Choroid plexus epithelial cell (primary cell): ENCODE results near the gene CDKN2B-AS1.

Experiments
- DNase-seq: peaks from one replicate; pipeline ENCODE4 v3.0.0-alpha.2; 2010; ENCODE audit warnings: low read depth
- H3K4me3 ChIP-seq: 2 replicates; pipeline ENCODE4 v1.5.1; 2011; ENCODE audit warnings: low read depth, mild to moderate bottlenecking, control low read depth, low read length, moderate library complexity
- TF ChIP-seq, protein P1 (sequence below): conservative IDR thresholded peaks from 2 replicates; pipeline ENCODE4 v1.5.1; 2011; ENCODE audit warnings: low read depth, mild to moderate bottlenecking, control low read depth, inconsistent platforms, low read length, moderate library complexity

The CDKN2B-AS1 gene

DNA sequence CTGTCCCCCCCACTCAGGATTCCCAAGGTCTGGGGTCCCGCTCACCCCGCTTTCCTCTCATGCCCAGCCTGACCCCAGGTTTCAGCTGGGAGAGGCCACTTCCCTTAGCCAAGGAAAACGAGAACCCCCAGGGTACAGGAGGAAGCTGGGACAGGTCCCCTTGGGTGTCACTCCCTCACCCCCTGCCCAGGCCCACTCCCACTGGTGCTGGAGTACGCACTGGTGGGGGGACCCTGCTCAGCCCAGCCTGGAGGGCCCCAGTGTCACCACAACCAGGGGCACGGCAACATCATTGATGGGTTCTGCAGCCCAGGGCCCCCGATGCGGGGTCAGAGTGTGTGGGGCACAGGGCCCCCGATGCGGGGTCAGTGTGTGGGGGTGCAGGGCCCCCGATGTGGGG, 159.5 kb downstream of the CDKN2B-AS1 start:
- no peak overlapping the region for H3K4me3 ChIP-seq
- DNase-seq = no peak
- TF ChIP-seq, protein P1, sequence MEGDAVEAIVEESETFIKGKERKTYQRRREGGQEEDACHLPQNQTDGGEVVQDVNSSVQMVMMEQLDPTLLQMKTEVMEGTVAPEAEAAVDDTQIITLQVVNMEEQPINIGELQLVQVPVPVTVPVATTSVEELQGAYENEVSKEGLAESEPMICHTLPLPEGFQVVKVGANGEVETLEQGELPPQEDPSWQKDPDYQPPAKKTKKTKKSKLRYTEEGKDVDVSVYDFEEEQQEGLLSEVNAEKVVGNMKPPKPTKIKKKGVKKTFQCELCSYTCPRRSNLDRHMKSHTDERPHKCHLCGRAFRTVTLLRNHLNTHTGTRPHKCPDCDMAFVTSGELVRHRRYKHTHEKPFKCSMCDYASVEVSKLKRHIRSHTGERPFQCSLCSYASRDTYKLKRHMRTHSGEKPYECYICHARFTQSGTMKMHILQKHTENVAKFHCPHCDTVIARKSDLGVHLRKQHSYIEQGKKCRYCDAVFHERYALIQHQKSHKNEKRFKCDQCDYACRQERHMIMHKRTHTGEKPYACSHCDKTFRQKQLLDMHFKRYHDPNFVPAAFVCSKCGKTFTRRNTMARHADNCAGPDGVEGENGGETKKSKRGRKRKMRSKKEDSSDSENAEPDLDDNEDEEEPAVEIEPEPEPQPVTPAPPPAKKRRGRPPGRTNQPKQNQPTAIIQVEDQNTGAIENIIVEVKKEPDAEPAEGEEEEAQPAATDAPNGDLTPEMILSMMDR = no peak

DNA sequence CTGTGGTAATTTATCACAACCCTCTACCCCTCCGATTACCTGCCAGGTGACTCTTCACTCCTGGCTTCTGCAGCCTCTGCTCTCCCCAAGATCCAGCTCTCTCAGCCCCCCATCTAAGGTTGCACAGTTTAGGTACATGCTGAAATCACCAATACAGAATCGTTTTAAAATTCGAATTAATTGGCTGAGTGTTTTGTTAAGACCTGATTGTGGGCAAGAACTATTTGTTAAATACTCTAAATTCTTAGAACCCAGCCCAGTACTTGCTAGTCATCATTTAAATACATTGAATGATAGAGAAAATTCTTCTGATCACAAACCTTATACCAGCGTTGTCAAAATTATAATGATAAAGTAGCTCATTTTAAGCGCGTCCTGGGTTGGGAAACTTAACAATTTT, 162.0 kb downstream of the CDKN2B-AS1 start:
- TF ChIP-seq, protein P1 = no peak
- DNase-seq = no peak
- H3K4me3 ChIP-seq = no peak overlapping the region

DNA sequence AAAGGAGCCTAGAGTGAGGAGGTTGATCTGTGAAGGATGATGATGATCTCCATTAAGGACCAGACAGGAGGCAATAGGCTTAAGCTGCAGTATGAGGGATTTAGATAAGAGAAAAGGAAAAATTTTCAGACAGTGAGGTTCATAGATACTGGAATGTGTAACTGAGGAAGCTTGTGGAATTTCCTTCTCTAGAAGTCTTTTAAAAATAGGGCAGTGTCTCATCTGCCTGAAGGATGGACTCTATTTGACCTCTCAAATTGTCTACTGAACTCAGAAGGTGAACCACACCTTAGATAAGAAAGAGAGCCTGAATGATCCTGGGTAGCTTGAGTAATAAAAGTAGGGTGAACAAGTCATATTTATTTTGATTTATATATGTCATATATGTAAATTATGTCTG, 162.7 kb downstream of the CDKN2B-AS1 start:
- peak; percentile 57 for DNase-seq
- no peak overlapping the region for H3K4me3 ChIP-seq
- TF ChIP-seq, protein P1 = no peak

DNA sequence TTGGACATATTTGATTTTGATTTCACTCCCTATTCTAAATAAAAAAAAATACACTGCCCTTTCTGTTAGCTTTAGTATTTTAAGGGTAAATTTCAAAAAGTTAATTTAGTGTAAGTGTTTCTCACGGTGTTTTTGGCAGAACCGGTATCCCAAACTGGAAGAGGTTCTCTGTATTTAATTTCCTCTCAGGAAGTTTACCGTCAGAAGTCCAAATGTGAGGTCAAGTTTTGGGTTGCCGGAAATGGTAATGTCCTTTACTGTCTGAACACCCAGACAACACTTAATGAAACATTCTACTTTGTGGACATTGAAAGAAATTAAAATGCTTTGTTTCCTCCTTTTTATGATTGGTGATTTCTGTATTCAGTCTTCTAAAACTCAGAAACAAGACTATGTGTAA, 163.2 kb downstream of the CDKN2B-AS1 start:
- TF ChIP-seq, protein P1 = no peak
- no peak for DNase-seq

DNA sequence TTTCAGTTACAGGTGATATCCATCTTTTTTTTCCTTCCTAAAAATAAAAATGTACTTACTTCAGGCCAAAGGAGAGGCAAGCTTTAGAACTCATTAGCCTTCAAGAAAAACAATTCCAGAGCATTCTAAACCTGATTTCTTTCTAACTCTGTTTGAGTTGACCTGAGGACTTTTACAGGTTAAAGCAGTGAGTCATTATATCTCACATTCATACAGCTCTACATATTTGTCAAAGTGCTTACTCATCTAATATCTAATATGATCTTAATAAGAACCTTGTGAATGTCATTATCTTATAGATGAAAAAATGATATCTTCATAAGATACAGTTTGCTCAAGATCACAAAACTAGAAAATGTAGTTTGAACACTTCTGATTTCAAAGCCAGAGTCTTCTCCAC, 163.7 kb downstream of the CDKN2B-AS1 start:
- DNase-seq = peak; percentile 68
- TF ChIP-seq, protein P1 = no peak
- H3K4me3 ChIP-seq = no peak overlapping the region

More for the DNA sequence above, 163.2 kb downstream of the CDKN2B-AS1 start:
- H3K4me3 ChIP-seq = no peak overlapping the region

DNA sequence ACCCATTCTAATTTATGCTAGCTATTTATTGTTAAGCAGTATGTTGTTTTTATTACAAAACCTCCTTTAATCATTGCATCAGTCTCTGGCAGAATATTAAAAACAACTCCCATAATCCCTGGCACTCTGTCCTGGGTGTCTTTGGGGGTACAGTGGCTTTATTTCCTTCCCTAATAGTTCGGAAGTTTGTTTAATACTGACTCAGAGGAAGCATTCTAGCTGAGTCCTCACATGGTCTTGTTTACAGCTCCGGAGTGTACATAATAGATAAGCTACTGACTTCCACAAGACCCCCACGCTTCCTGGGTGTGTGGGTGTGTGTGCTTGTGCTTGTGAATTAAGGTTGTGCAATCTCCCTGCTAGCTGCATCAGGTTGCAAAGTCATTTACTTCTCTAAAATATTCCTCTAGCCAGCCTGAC, 164.3 kb downstream of the CDKN2B-AS1 start:
- TF ChIP-seq, protein P1 = no peak
- no peak overlapping the region for H3K4me3 ChIP-seq
- DNase-seq = peak; percentile 94

DNA sequence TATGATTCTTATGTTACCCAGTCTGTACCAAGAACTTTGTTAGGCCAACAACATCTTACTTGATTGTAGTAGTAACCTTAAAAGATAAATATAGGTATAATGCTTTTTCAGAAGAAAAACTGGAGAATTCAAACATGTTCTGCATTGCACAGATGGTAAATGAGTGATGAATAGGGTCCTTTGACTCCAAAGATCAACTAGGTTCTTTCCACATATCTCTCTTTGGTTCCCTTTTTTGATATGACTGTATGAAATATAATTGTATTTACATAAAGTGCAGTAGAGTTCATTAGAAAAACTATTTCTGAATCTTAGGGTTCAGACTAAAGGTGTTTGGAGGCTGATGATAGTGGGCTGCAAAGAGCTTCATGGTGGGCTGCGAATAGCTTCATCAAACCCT, 165.0 kb downstream of the CDKN2B-AS1 start:
- TF ChIP-seq, protein P1 = no peak
- no peak overlapping the region for H3K4me3 ChIP-seq
- no peak for DNase-seq
